Head of caudate nucleus (tissue), 42 donors: Measurements from ENCODE around the gene NLGN1.

Experiments
- DNase-seq, 42 donors: peaks; one replicate each; pipeline versions ENCODE4 v3.0.0 to v3.0.0-alpha.2; 2020 to 2021; ENCODE audit warnings: mixed read lengths in 7 of 42
- intact Hi-C: fragments of 100-400 bp; cut with DNase I; formaldehyde crosslinking; loops from one replicate; pipeline ENCODE4 v1.15.0; 2022

The NLGN1 gene

DNA sequence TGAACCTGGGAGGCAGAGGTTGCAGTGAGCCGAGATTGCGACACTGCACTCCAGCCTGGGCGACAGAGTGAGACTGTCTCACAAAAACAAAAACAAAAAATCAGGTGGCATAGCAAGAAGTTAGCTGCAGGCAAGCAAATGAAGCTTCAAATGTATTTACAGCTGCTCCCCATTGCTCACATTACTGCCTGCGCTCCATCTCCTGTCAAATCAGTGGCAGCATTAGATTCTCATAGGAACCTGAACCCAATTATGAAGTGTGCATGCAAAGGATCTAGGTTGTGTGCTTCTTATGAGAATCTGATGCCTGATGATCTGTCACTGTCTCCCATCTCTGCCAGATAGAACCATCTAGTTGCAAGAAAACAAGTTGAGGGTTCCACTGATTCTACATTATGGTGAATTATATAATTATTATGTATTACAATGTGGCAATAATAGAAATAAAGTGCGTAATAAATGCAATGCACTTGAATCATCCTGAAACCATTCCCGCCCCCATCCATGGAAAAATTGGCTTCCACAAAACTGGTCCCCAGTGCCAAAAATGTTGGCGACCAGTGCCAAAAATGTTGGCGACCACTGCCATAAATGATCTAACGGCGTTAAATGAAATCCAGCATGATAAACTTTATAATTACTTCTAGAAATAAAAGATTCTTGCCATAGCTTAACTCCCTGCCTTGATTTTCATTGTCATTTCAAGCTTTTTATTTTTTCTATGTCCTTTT lies 844.9 kb downstream of the NLGN1 start:
- intact Hi-C loops = no loop called here
- DNase-seq = no peak

DNA sequence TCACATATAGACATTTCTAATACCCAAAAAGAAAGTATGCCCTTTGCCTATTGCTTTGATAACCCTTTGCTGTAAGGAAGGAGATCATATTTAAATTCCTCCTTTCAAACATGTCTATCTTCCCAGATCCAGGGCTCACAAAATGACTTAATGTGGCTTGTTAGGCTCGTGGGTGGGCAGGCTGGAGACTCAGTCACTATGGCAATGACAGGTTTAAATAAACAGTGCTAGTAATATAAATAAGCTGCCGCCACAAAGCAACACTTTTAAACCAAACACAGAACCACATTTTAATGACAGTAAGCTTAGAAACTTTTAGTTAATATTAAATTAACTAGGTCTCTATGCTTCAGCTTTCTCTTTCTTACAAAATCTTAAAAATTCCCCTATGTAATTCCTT lies 845.6 kb downstream of the NLGN1 start:
- intact Hi-C loops = no loop called here

GRCh38 chr3:174247687-174248152 lies 850.2 kb downstream of the NLGN1 start:
- DNase-seq = no peak
- intact Hi-C loops = no loop called here

More for the DNA sequence above, 845.6 kb downstream of the NLGN1 start:
- no peak for DNase-seq

DNA sequence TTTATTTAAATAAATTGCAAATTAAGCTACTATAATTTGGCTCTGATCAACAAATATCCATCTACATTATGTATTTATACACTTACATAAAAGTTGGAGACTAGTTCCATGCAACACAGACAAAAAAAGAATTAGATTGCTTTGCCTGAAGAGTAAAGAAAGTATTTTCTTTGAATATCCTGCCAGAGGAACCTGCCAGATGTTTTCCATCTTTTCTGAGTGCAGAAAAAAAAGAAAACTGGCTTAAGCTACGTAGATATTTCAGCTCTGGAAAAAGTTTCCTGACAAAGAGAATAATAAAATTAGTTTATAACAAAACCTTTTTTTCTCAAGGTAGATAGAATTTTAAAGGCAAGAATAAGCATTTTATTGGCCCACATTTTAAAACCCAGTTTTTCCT lies 854.1 kb downstream of the NLGN1 start:
- no peak for DNase-seq
- intact Hi-C loops = no loop called here

GRCh38 chr3:174253196-174253823 lies 855.8 kb downstream of the NLGN1 start:
- peak in 3 of 42 donors; percentile 4 to 6 (median 4) for DNase-seq
- intact Hi-C loops = no loop called here

DNA sequence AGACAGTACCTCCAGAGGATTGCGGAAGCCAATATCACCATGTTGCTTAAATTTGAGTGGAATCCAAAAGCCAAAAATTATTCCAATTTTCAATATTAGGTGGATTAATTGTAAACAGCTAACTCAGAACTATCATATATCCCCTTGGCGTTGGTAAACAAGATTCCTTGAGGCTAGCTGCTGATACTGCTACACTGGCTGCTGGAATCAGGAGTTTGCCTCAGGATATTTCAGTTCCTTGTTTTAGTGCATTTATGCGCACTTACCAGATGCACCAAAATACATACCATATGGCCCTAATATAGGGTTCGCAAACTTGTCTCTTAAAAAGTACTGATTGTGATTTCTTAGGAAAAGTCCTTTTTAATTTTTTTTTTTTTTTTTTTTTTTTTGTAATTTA lies 856.4 kb downstream of the NLGN1 start:
- intact Hi-C loops = no loop called here
- no peak for DNase-seq

DNA sequence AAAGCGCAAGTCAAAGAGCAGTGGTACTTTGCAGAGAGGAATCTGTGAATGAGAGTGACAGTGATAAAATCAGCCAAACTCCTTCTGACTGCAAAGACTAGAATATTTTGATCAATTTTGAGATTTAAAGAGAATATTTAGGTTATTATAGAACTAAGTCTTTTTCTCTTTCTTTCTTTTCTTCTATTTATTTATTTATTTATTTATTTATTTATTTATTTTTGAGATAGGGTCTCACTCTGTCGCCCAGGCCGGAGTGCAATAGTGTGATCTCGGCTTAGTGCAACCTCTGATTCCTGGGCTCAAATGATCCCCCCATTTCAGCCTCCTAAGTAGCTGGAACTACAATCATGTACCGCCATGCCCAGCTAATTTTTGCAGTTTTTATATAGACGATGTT lies 857.9 kb downstream of the NLGN1 start:
- no peak for DNase-seq
- intact Hi-C loops = no loop called here

- intact Hi-C loops = no loop called here
- no peak for DNase-seq
Measured at GRCh38 chr3:174266476-174266875, 868.9 kb downstream of the NLGN1 start.

DNA sequence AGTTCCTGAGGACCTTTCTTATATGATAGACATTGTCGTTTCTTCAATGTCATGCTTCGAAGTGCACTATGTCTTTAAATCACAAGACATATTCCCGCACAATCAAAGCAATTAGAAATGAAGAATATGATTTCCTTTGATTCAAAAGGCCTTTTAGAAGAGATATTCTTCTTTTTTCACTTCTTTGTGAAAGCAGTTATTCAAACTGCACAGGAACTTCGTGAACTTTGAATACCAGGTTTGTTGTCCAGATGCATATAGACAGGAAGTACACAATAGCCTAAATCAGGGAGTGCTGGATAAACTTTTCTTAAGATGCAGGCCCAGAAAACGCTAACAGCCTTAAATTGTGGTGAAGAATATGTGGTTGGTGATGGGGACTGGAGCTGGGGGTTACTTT lies 870.5 kb downstream of the NLGN1 start:
- no peak for DNase-seq
- intact Hi-C loops = no loop called here

GRCh38 chr3:174268586-174268985 lies 871.0 kb downstream of the NLGN1 start:
- intact Hi-C loops = no loop called here
- no peak for DNase-seq

GRCh38 chr3:174270841-174271240 lies 873.3 kb downstream of the NLGN1 start:
- no peak for DNase-seq
- intact Hi-C loops = no loop called here

GRCh38 chr3:174275336-174275735 lies 877.8 kb downstream of the NLGN1 start:
- intact Hi-C loops = no loop called here
- no peak for DNase-seq

- intact Hi-C loops = no loop called here
- DNase-seq = no peak
Measured at GRCh38 chr3:174276826-174277225, 879.3 kb downstream of the NLGN1 start.

DNA sequence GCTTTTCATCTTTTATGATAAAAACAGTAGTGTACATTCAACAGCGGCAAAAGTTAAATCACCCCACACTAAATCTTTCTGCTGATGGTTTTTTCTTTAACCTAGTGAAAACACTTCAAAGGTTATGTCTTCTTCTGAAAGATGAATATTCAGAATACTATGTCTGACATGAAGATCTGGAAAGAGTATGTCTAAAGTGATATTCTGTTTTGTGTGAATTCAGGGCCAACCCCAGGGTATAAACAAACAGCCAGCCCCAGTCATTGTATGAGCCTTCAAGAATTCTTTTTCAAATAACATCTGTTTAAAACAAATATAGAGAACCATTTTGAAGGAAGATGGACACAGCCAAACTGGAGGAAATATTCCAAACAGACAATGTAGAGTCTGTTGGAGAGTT lies 880.5 kb downstream of the NLGN1 start:
- no peak for DNase-seq
- intact Hi-C loops = no loop called here

- intact Hi-C loops = no loop called here
- DNase-seq = no peak
Measured at GRCh38 chr3:174280186-174280585, 882.6 kb downstream of the NLGN1 start.

DNA sequence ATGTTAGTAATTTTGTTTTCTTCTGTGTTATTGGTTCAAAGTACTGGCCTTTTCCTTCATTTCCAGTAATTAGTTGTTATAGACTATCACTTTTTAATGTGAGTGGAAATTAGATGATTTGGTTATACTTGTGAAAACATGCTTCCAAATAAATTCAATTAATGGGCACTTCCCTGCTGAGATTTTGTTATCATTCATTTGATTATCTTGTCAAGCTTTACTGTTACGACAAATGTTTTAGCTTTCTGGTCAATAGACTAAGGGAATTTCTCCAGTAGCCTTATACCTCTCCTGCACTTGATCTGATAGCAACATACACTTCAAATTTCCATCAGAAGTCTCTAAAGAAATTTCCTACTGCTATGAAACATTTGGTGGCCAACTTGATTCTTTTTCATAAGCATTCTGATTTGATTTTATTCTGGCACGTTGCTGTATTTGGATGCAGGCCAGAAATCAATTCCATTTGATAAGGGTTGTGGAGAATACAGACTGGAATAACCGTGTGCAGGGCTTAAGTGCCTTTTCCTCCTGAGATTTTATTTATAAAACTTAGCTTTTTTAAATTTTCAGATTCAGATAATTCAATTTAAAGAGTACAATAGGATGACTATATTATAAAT lies 887.8 kb downstream of the NLGN1 start:
- no peak for DNase-seq
- intact Hi-C loops = no loop called here

- no peak for DNase-seq
- intact Hi-C loops = no loop called here
Measured at GRCh38 chr3:174287705-174288104, 890.2 kb downstream of the NLGN1 start.

DNA sequence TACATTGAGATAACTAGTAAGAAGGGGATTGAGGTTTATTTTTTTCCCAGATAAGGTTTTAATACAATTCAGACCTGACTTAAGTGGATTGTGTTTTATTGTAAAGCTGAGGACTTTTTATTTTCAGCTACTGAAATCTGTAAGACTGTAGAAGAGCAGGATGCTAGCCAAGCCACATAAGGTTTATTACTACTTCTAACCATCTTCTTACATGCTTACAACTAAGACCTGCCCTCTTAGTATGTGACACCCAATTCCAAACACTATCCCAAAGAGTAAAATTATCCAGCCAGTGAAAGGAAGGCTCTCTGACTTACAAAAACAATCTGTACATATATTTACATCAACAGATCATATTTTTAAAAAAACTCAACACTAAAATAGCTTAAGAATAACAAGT lies 897.1 kb downstream of the NLGN1 start:
- intact Hi-C loops = no loop called here
- DNase-seq = no peak

GRCh38 chr3:174295306-174296092 lies 898.0 kb downstream of the NLGN1 start:
- no peak for DNase-seq
- intact Hi-C loops = no loop called here
